ENCODE data around the gene PLEKHH2. TPM values are rescaled to one million over a fixed set of nuclear protein-coding genes. Genes with fewer than 3 reads are reported as not detected.

The PLEKHH2 gene
- total and polyA plus RNA-seq, 2 of the 13 experiments (the other 11 are each of a cell fraction or from before 2014, with no cell fraction given) = 1.1 to 3.0 TPM

GRCh38 chr2:43717322-43717721, 80.3 kb downstream of the PLEKHH2 start:
- ChIA-PET CTCF (ENCODE audit: low intra/inter-chr PET ratio, low total read pairs) (no interaction called here), POLR2A (no interaction called here)
- H3K27me3 ChIP-seq (ENCODE audit: control insufficient read depth in 1 of 2, insufficient read depth in 2 of 2, low read length in 2 of 2) = no peaks in the 10 kb centered on the region
- H2AFZ ChIP-seq (ENCODE audit: low read length) = no peak overlapping the region
- DNase-seq (ENCODE audit: low spot score) (no peak), FAIRE-seq (no peak), ATAC-seq (no peak)
- in situ Hi-C loops (cut with HindIII; ENCODE audit: extremely low pct_ligation_motif_present, low pct_unique_long_range_greater_than_20kb) = no loop called here
- H3K4me3 ChIP-seq (replicated peaks in 1 of 3; ENCODE audit: insufficient read depth in 1 of 3, low read depth in 2 of 3, low read length in 3 of 3) = no peak overlapping the region
- no TSS peak for BruUV-seq (replicated peaks)
- no peaks in the 10 kb centered on the region for H3K9me3 ChIP-seq (ENCODE audit: low read length)
- no peaks in the 10 kb centered on the region for H3K4me1 ChIP-seq (ENCODE audit: insufficient read depth, low read length)
- H3K9ac ChIP-seq (ENCODE audit: insufficient read depth, low read depth, low read length) = no peak overlapping the region
- no peak for TF ChIP-seq SRSF4 (IDR thresholded peaks at IDR 0.05; ENCODE audit: low read depth, low read length, poor library complexity, severe bottlenecking)
- TF ChIP-seq ZNF282 (IDR thresholded peaks at IDR 0.05; ENCODE audit: partially characterized antibody) = peak; percentile 62
- H3K79me2 ChIP-seq (ENCODE audit: insufficient read depth, low read length) = no peaks in the 10 kb centered on the region
- no peak overlapping the region for H3K4me2 ChIP-seq (ENCODE audit: low read depth, low read length)
- H3K27ac ChIP-seq (ENCODE audit: extremely low read length, insufficient read depth, low read length) = no peak overlapping the region
- intact Hi-C loops (cut with micrococcal nuclease; ENCODE audit: unreplicated experiment) = no loop called here
- H3K36me3 ChIP-seq (replicated peaks in 1 of 2; ENCODE audit: control insufficient read depth in 1 of 2, insufficient read depth in 2 of 2, low read length in 2 of 2) = no peaks in the 10 kb centered on the region
- no peaks in the 10 kb centered on the region for H4K20me1 ChIP-seq (ENCODE audit: insufficient read depth, low read length)

DNA sequence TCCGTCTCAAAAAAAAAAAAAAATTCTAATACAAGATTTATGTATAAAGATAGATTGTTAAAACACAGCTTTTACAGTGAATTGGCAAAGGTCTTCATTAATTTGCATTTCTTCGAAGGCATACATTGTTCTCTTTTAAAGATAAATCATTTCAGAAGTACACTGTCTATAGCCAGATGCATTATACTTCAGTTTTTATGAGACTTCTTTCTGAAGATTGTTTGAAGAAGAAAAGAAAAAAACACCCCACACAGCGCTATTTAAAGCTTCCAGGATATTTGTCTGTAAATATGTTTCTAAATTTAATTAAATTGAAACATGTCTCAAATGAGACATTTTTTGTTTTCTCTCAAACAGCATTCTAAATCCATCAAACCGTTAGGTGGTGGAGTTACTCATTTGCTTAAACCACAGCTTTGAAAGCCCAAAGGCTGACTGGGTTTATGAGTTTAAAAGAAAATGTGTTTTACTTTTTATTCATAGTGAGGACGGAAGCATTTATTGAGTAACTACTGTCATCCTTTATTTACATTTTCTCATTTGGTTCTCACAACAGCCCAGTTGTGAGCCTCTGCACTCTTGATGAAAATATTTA, 81.6 kb downstream of the PLEKHH2 start:
- no peaks in the 10 kb centered on the region for H4K20me1 ChIP-seq (ENCODE audit: insufficient read depth, low read length)
- CTCF ChIA-PET (ENCODE audit: low intra/inter-chr PET ratio, low total read pairs) = no interaction called here
- no peak overlapping the region for H3K9ac ChIP-seq (ENCODE audit: insufficient read depth, low read depth, low read length)
- ATAC-seq = no peak
- H3K27me3 ChIP-seq (ENCODE audit: control insufficient read depth in 1 of 2, insufficient read depth in 2 of 2, low read length in 2 of 2) = no peaks in the 10 kb centered on the region
- FAIRE-seq = no peak
- no peak overlapping the region for H2AFZ ChIP-seq (ENCODE audit: low read length)
- H3K4me3 ChIP-seq (replicated peaks in 1 of 3; ENCODE audit: insufficient read depth in 1 of 3, low read depth in 2 of 3, low read length in 3 of 3) = no peak overlapping the region
- in situ Hi-C loops (cut with HindIII; ENCODE audit: extremely low pct_ligation_motif_present, low pct_unique_long_range_greater_than_20kb) (no loop called here), intact Hi-C loops (cut with micrococcal nuclease; ENCODE audit: unreplicated experiment) (no loop called here)
- H3K4me2 ChIP-seq (ENCODE audit: low read depth, low read length) = no peak overlapping the region
- H3K27ac ChIP-seq (ENCODE audit: extremely low read length, insufficient read depth, low read length) = no peak overlapping the region
- H3K9me3 ChIP-seq (ENCODE audit: low read length) = no peaks in the 10 kb centered on the region
- no TSS peak for BruUV-seq (replicated peaks)
- 58% methylated on average over 5 of the region's 5 CpGs for WGBS (ENCODE audit: low lambda C conversion rate)
- peaks cover 4% of the 10 kb centered on the region; the same call in 1 of the 2 replicates for H3K4me1 ChIP-seq (ENCODE audit: insufficient read depth, low read length)
- no peaks in the 10 kb centered on the region for H3K79me2 ChIP-seq (ENCODE audit: insufficient read depth, low read length)
- TF ChIP-seq PPARG (CRISPR knock-in tag; conservative IDR thresholded peaks at IDR 0.05) = no peak
- POLR2A ChIA-PET = no interaction called here
- H3K36me3 ChIP-seq (replicated peaks in 1 of 2; ENCODE audit: control insufficient read depth in 1 of 2, insufficient read depth in 2 of 2, low read length in 2 of 2) = no peaks in the 10 kb centered on the region
- no peak for DNase-seq (ENCODE audit: low spot score)
